Panc1 (cell line): ENCODE measurements around the gene MLX.

Source experiments
- CTCF ChIP-seq: fragments of 450-650 bp; IDR thresholded peaks from 2 replicates; pipeline ENCODE4 v1.5.1; 2017; ENCODE audit warnings: mild to moderate bottlenecking
- POLR2AphosphoS5 ChIP-seq: IDR thresholded peaks from 2 replicates; pipeline ENCODE4 v1.6.1; 2012; ENCODE audit warnings: mild to moderate bottlenecking, low read depth, low read length, moderate library complexity
- REST ChIP-seq, 2 experiments: IDR thresholded peaks; 2 replicates each; pipeline ENCODE4 v1.6.1; 2011 to 2012; ENCODE audit warnings: low read depth in 2 of 2, control low read depth in 1 of 2, low read length in 1 of 2, mild to moderate bottlenecking in 1 of 2, moderate library complexity in 1 of 2; ENCODE audit not compliant: insufficient read depth in 1 of 2
- SIN3A ChIP-seq: IDR thresholded peaks from 2 replicates; pipeline ENCODE4 v1.6.1; 2012; ENCODE audit warnings: low read depth, mild to moderate bottlenecking, low read length, moderate library complexity, borderline replicate concordance; ENCODE audit not compliant: insufficient read depth
- TCF7L2 ChIP-seq: IDR thresholded peaks from 2 replicates; pipeline ENCODE4 v1.6.1; 2011; ENCODE audit warnings: mild to moderate bottlenecking, low read depth, low read length, inconsistent platforms

GRCh38 chr17:42578282-42578869 is 11.5 kb downstream of the MLX start:
- peak; percentile 71 for TF ChIP-seq CTCF
- no peak for TF ChIP-seq REST (IDR thresholded peaks at IDR 0.05; ENCODE audit: insufficient read depth in 1 of 2, low read depth in 2 of 2, low read length in 1 of 2)
- no peak for TF ChIP-seq TCF7L2
- no peak for TF ChIP-seq POLR2AphosphoS5
- TF ChIP-seq SIN3A, result no peak
